OCI-LY3 (cell line): Measurements from ENCODE around the gene MED20.

ENCODE experiments used
- H2AFZ ChIP-seq: fragments of 200-600, 300-600 bp; shearing (Covaris generic); 2 replicates; pipeline ENCODE4 v1.6.0; 2014; ENCODE audit warnings: antibody characterized with exemption, low read depth, low read length
- H3K27ac ChIP-seq: fragments of 200-600, 300-600 bp; sonication (generic); 2 replicates; pipeline ENCODE4 v1.5.1; 2014; ENCODE audit warnings: mild to moderate bottlenecking, low read length, moderate library complexity, mixed read lengths
- H3K27me3 ChIP-seq: fragments of 200-600, 300-600 bp; sonication (generic); 2 replicates; pipeline ENCODE4 v1.6.1; 2014; ENCODE audit warnings: low read depth, low read length, mixed read lengths
- H3K36me3 ChIP-seq: fragments of 200-600, 300-600 bp; sonication (generic); replicated peaks from 2 replicates; pipeline ENCODE3; 2014; ENCODE audit warnings: low read depth, low read length, mixed read lengths
- H3K4me1 ChIP-seq: fragments of 300-600, 200-600 bp; sonication (generic); 2 replicates; pipeline ENCODE4 v1.6.1; 2014; ENCODE audit warnings: low read length, mixed read lengths
- H3K4me2 ChIP-seq: fragments of 200-600, 300-600 bp; sonication (generic); 2 replicates; pipeline ENCODE4 v1.6.1; 2014; ENCODE audit warnings: low read length, mixed read lengths
- H3K4me3 ChIP-seq: fragments of 300-600, 200-600 bp; sonication (generic); 2 replicates; pipeline ENCODE4 v1.5.1; 2014; ENCODE audit warnings: antibody characterized with exemption, mild to moderate bottlenecking, low read length, moderate library complexity
- H3K79me2 ChIP-seq: fragments of 300-600, 200-600 bp; shearing (Covaris generic); 2 replicates; pipeline ENCODE4 v1.6.1; 2014; ENCODE audit warnings: mild to moderate bottlenecking, low read length, mixed read lengths
- H3K9ac ChIP-seq: fragments of 300-600, 200-600 bp; shearing (Covaris generic); 2 replicates; pipeline ENCODE4 v1.6.0; 2014; ENCODE audit warnings: mild to moderate bottlenecking, low read length, moderate library complexity
- H3K9me3 ChIP-seq: fragments of 200-600, 300-600 bp; shearing (Covaris generic); 2 replicates; pipeline ENCODE4 v1.6.1; 2014; ENCODE audit warnings: low read length, mixed read lengths; ENCODE audit not compliant: insufficient read depth
- H4K20me1 ChIP-seq: fragments of 200-600, 300-600 bp; sonication (generic); 2 replicates; pipeline ENCODE4 v1.6.1; 2016; ENCODE audit warnings: low read length, mixed read lengths; ENCODE audit not compliant: insufficient read depth
- CTCF ChIP-seq: fragments of 200-600, 300-600 bp; sonication (generic); IDR thresholded peaks from 2 replicates; pipeline ENCODE4 v1.5.1; 2014; ENCODE audit warnings: antibody characterized with exemption, low read length, low read depth
- EZH2phosphoT487 ChIP-seq: fragments of 200-600 bp; shearing (Covaris generic); IDR thresholded peaks from 2 replicates; pipeline ENCODE4 v1.6.1; 2018; ENCODE audit warnings: antibody characterized with exemption, mixed run types, low read depth

MED20 gene

GRCh38 chr6:41884957-41885356, 36.0 kb downstream of the MED20 start:
- Histone ChIP-seq H4K20me1 (no peaks in the 10 kb centered on the region), H3K36me3 (peaks cover 3% of the 10 kb centered on the region), H3K4me3 (no peak overlapping the region), H3K9ac (no peak overlapping the region), H3K4me2 (no peak overlapping the region), H3K4me1 (no peaks in the 10 kb centered on the region), H3K27me3 (no peaks in the 10 kb centered on the region), H3K9me3 (no peaks in the 10 kb centered on the region), H3K79me2 (no peaks in the 10 kb centered on the region), H3K27ac (no peak overlapping the region), H2AFZ (no peak overlapping the region)
- TF ChIP-seq EZH2phosphoT487 (no peak), CTCF (no peak)

GRCh38 chr6:41881506-41881905, 39.4 kb downstream of the MED20 start:
- Histone ChIP-seq H3K36me3 (peaks cover 3% of the 10 kb centered on the region), H3K27me3 (no peaks in the 10 kb centered on the region), H3K4me3 (no peak overlapping the region), H2AFZ (no peak overlapping the region), H4K20me1 (no peaks in the 10 kb centered on the region), H3K4me2 (no peak overlapping the region), H3K9ac (no peak overlapping the region), H3K4me1 (no peaks in the 10 kb centered on the region), H3K79me2 (no peaks in the 10 kb centered on the region), H3K27ac (no peak overlapping the region), H3K9me3 (no peaks in the 10 kb centered on the region)
- TF ChIP-seq CTCF, result no peak
- no peak for TF ChIP-seq EZH2phosphoT487

- H2AFZ ChIP-seq, result no peak overlapping the region
- H3K27ac ChIP-seq, result no peak overlapping the region
- H4K20me1 ChIP-seq, result no peaks in the 10 kb centered on the region
- H3K4me3 ChIP-seq, result no peak overlapping the region
- H3K79me2 ChIP-seq, result no peaks in the 10 kb centered on the region
- H3K4me1 ChIP-seq, result no peaks in the 10 kb centered on the region
- H3K27me3 ChIP-seq, result no peaks in the 10 kb centered on the region
- no peak overlapping the region for H3K4me2 ChIP-seq
- H3K9ac ChIP-seq, result no peak overlapping the region
- no peaks in the 10 kb centered on the region for H3K36me3 ChIP-seq
- TF ChIP-seq EZH2phosphoT487 (no peak), CTCF (no peak)
- no peaks in the 10 kb centered on the region for H3K9me3 ChIP-seq
Observed at GRCh38 chr6:41878961-41879405, 42.0 kb downstream of the MED20 start.

GRCh38 chr6:41878246-41878645, 42.7 kb downstream of the MED20 start:
- Histone ChIP-seq H2AFZ (no peak overlapping the region), H3K36me3 (no peaks in the 10 kb centered on the region), H3K4me1 (no peaks in the 10 kb centered on the region), H3K4me3 (no peak overlapping the region), H3K27ac (no peak overlapping the region), H3K4me2 (no peak overlapping the region), H3K9me3 (no peaks in the 10 kb centered on the region), H3K9ac (no peak overlapping the region), H3K79me2 (no peaks in the 10 kb centered on the region), H3K27me3 (no peaks in the 10 kb centered on the region), H4K20me1 (no peaks in the 10 kb centered on the region)
- TF ChIP-seq EZH2phosphoT487 (no peak), CTCF (no peak)
